HepG2 (cell line): ENCODE results near the gene PIP5K1C. TPM values are rescaled to one million over a fixed set of nuclear protein-coding genes. Genes with fewer than 3 reads are reported as not detected.
A peak's percentile ranks its signal among the peaks of the same experiment; 100 is the strongest.

Experiments used
- ATRX ChIP-seq: sonication (generic); formaldehyde crosslinking; IDR thresholded peaks from 2 replicates; pipeline ENCODE4 v1.4.0; 2020; ENCODE audit warnings: missing genetic modification reagents, borderline replicate concordance
- CHD2 ChIP-seq: IDR thresholded peaks from 2 replicates; pipeline ENCODE4 v1.6.1; 2011; ENCODE audit warnings: low read depth, low read length, improper control_type of control experiment
- DMAP1 ChIP-seq: IDR thresholded peaks from 2 replicates; pipeline ENCODE4 v1.6.1; 2016
- ETV6 ChIP-seq: sonication (generic); formaldehyde crosslinking; conservative IDR thresholded peaks from 2 replicates; pipeline ENCODE4 v1.4.0; 2020; ENCODE audit warnings: missing genetic modification reagents
- FOXJ3 ChIP-seq: sonication (generic); formaldehyde crosslinking; IDR thresholded peaks from 2 replicates; pipeline ENCODE4 v1.4.0; 2020; ENCODE audit warnings: missing genetic modification reagents, mild to moderate bottlenecking, borderline replicate concordance
- ISL2 ChIP-seq: sonication (generic); formaldehyde crosslinking; IDR thresholded peaks from 2 replicates; pipeline ENCODE4 v1.5.0; 2020; ENCODE audit warnings: missing genetic modification reagents
- KDM5B ChIP-seq: sonication (generic); formaldehyde crosslinking; IDR thresholded peaks from 2 replicates; pipeline ENCODE4 v1.4.0; 2020; ENCODE audit warnings: missing genetic modification reagents, mild to moderate bottlenecking, borderline replicate concordance
- NR2F6 ChIP-seq, 2 experiments: IDR thresholded peaks; 2 replicates each; pipeline ENCODE4 v1.6.1; 2016; ENCODE audit warnings: antibody characterized with exemption in 1 of 2, mild to moderate bottlenecking in 1 of 2
- PHF20 ChIP-seq: sonication (generic); formaldehyde crosslinking; IDR thresholded peaks from 2 replicates; pipeline ENCODE4 v1.5.0; 2020; ENCODE audit warnings: mild to moderate bottlenecking, missing genetic modification reagents
- POLR2AphosphoS5 ChIP-seq: IDR thresholded peaks from 2 replicates; pipeline ENCODE4 v1.6.1; 2012; ENCODE audit warnings: low read depth, low read length
- PPARG ChIP-seq: conservative IDR thresholded peaks from 2 replicates; pipeline ENCODE4 v1.6.1; 2016; ENCODE audit warnings: missing biosample characterization, missing genetic modification reagents
- ZC3H13 ChIP-seq: sonication (generic); formaldehyde crosslinking; IDR thresholded peaks from 2 replicates; pipeline ENCODE4 v1.8.1; 2023; ENCODE audit warnings: mild to moderate bottlenecking, missing genetic modification reagents, moderate library complexity
- ZNF101 ChIP-seq: sonication (generic); formaldehyde crosslinking; IDR thresholded peaks from 2 replicates; pipeline ENCODE4 v1.4.0; 2020; ENCODE audit warnings: mild to moderate bottlenecking, low read depth, missing genetic modification reagents, borderline replicate concordance
- ZNF17 ChIP-seq: sonication (generic); formaldehyde crosslinking; IDR thresholded peaks from 2 replicates; pipeline ENCODE4 v1.5.0; 2020; ENCODE audit warnings: mild to moderate bottlenecking, missing genetic modification reagents
- ZNF225 ChIP-seq: sonication (generic); formaldehyde crosslinking; IDR thresholded peaks from 2 replicates; pipeline ENCODE4 v1.4.0; 2020; ENCODE audit warnings: mild to moderate bottlenecking, missing genetic modification reagents
- ZNF431 ChIP-seq: sonication (generic); formaldehyde crosslinking; IDR thresholded peaks from 2 replicates; pipeline ENCODE4 v1.9.0; 2022; ENCODE audit warnings: missing genetic modification reagents, low read depth, mild to moderate bottlenecking, borderline replicate concordance
- ZNF441 ChIP-seq: sonication (generic); formaldehyde crosslinking; IDR thresholded peaks from 2 replicates; pipeline ENCODE4 v1.7.0; 2021; ENCODE audit warnings: missing genetic modification reagents, borderline replicate concordance
- ZNF446 ChIP-seq: sonication (generic); formaldehyde crosslinking; IDR thresholded peaks from 2 replicates; pipeline ENCODE4 v1.5.0; 2020; ENCODE audit warnings: mild to moderate bottlenecking, missing genetic modification reagents
- ZNF839 ChIP-seq: sonication (generic); formaldehyde crosslinking; IDR thresholded peaks from 2 replicates; pipeline ENCODE4 v1.4.0; 2020; ENCODE audit warnings: missing genetic modification reagents, mild to moderate bottlenecking, borderline replicate concordance
- polyA plus RNA-seq, 8 experiments: library from polyadenylated mRNA; depleted of rRNA in 3 of 8; stranded (reverse) in 7 of 8; unstranded in 1 of 8; fragments of >200 nt; fragmentation: Illumina TruSeq in 4 of 8; extraction: Trizol in 4 of 8; gene quantifications; 2 replicates each; pipeline versions ENCODE4 v1.2.1 to v1.2.3, GENCODE V29; 2011 to 2016; ENCODE audit warnings: low read depth in 4 of 8, missing spikeins in 1 of 8, mixed read lengths in 1 of 8; ENCODE audit not compliant: insufficient read depth in 1 of 8
- total RNA-seq, 5 experiments: library from RNA; depleted of rRNA; stranded (reverse); fragments of >200 nt; fragmentation: Illumina TruSeq; extraction: Trizol; gene quantifications; 2 replicates each; pipeline ENCODE4 v1.2.3, GENCODE V29; 2016; ENCODE audit warnings: low read depth in 1 of 5
- TF ChIP-seq, protein P1 (sequence below): sonication (generic); formaldehyde crosslinking; IDR thresholded peaks from 2 replicates; pipeline ENCODE4 v1.8.1; 2023; ENCODE audit warnings: mild to moderate bottlenecking, inconsistent platforms, moderate library complexity, missing genetic modification reagents, borderline replicate concordance
- TF ChIP-seq, protein P2 (sequence below): IDR thresholded peaks from 2 replicates; pipeline ENCODE4 v1.6.1; 2016; ENCODE audit warnings: missing genetic modification reagents, missing compliant biosample characterization
- TF ChIP-seq, protein P3 (sequence below): sonication (generic); formaldehyde crosslinking; IDR thresholded peaks from 2 replicates; pipeline ENCODE4 v1.4.0; 2020; ENCODE audit warnings: mild to moderate bottlenecking, low read depth, missing genetic modification reagents
- TF ChIP-seq, protein P4 (sequence below): sonication (generic); formaldehyde crosslinking; IDR thresholded peaks from 2 replicates; pipeline ENCODE4 v1.4.0; 2020; ENCODE audit warnings: missing genetic modification reagents
- TF ChIP-seq, protein P5 (sequence below): IDR thresholded peaks from 2 replicates; pipeline ENCODE4 v1.6.1; 2012; ENCODE audit warnings: inconsistent platforms
- TF ChIP-seq, protein P6 (sequence below): IDR thresholded peaks from 2 replicates; pipeline ENCODE4 v1.6.1; 2018; ENCODE audit warnings: missing genetic modification reagents

PIP5K1C gene
- total and polyA plus RNA-seq, 2 of the 13 experiments (the other 11 are each of a cell fraction or from before 2014, with no cell fraction given) = 3.6 to 4.3 TPM

DNA sequence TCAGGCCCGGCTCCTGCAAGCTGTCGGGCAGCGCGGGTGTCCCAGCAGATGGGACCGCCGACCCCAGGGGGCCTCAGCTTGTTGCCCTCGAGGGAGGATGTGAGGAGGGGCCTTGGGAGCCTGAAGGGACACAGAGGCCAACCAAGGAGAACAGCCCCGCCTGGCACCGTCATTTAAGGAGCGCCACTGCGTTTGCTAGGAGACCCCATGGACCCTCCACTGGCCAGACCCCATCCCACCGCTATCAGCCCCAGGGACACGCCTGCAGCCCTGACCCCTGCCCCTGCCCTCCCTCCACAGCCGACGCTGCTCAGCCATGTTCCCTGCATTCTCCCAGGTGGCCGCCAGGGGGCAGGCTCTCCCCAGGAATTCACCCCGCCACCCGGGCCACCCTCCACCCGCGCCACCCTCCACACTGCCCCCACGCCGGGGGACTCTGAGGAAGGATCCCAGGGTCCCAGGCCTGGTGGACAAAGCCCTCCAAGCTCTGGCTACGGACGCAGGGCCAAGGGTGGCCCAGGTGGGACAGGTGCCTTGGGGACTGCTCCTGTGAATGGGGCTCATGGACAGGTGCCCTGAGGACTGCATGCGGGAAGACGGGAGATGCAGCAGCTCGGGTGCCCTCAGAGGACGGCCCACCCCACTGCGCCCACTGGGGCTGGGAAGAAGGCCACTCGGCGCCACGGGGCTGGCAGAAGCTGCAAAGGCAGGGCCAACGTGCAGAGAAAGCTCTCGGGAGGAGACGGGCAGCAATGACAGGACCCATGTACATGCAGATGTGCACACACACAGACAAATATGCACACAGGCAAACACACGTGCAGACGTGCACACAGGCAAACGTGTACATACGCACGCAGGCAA is 34.4 kb downstream of the PIP5K1C start (continued):
- TF ChIP-seq ZNF441 (no peak), ATRX (CRISPR knock-in tag) (no peak), ZNF446 (CRISPR knock-in tag) (no peak), ZNF225 (CRISPR knock-in tag) (no peak), FOXJ3 (CRISPR knock-in tag) (no peak), CHD2 (no peak), ZNF839 (0 out of 2 replicates have a peak, but pooled peaks have one; percentile 16), ZC3H13 (CRISPR knock-in tag) (peak; percentile 39; the same call in 1 of the 2 replicates), DMAP1 (CRISPR knock-in tag) (no peak), NR2F6 (IDR thresholded peaks at IDR 0.05) (peak; percentile 41; the same call in 1 of the 2 replicates), NR2F6 (CRISPR knock-in tag; IDR thresholded peaks at IDR 0.05) (peak; percentile 69), KDM5B (no peak), ISL2 (CRISPR knock-in tag) (no peak), ZNF17 (CRISPR knock-in tag) (no peak), ZNF101 (CRISPR knock-in tag) (no peak), ZNF431 (CRISPR knock-in tag) (no peak), ETV6 (no peak), PHF20 (CRISPR knock-in tag) (no peak), PPARG (no peak), POLR2AphosphoS5 (no peak)
- TF ChIP-seq, protein P1, sequence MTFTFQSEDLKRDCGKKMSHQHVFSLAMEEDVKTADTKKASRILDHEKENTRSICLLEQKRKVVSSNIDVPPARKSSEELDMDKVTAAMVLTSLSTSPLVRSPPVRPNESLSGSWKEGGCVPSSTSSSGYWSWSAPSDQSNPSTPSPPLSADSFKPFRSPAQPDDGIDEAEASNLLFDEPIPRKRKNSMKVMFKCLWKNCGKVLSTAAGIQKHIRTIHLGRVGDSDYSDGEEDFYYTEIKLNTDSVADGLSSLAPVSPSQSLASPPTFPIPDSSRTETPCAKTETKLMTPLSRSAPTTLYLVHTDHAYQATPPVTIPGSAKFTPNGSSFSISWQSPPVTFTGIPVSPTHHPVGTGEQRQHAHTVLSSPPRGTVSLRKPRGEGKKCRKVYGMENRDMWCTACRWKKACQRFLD (CRISPR knock-in tag) = no peak
- TF ChIP-seq, protein P2, sequence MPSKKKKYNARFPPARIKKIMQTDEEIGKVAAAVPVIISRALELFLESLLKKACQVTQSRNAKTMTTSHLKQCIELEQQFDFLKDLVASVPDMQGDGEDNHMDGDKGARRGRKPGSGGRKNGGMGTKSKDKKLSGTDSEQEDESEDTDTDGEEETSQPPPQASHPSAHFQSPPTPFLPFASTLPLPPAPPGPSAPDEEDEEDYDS (CRISPR knock-in tag) = no peak
- TF ChIP-seq, protein P3, sequence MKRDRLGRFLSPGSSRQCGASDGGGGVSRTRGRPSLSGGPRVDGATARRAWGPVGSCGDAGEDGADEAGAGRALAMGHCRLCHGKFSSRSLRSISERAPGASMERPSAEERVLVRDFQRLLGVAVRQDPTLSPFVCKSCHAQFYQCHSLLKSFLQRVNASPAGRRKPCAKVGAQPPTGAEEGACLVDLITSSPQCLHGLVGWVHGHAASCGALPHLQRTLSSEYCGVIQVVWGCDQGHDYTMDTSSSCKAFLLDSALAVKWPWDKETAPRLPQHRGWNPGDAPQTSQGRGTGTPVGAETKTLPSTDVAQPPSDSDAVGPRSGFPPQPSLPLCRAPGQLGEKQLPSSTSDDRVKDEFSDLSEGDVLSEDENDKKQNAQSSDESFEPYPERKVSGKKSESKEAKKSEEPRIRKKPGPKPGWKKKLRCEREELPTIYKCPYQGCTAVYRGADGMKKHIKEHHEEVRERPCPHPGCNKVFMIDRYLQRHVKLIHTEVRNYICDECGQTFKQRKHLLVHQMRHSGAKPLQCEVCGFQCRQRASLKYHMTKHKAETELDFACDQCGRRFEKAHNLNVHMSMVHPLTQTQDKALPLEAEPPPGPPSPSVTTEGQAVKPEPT = 0 out of 2 replicates have a peak, but pooled peaks have one; percentile 5
- TF ChIP-seq, protein P4, sequence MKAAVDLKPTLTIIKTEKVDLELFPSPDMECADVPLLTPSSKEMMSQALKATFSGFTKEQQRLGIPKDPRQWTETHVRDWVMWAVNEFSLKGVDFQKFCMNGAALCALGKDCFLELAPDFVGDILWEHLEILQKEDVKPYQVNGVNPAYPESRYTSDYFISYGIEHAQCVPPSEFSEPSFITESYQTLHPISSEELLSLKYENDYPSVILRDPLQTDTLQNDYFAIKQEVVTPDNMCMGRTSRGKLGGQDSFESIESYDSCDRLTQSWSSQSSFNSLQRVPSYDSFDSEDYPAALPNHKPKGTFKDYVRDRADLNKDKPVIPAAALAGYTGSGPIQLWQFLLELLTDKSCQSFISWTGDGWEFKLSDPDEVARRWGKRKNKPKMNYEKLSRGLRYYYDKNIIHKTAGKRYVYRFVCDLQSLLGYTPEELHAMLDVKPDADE (CRISPR knock-in tag) = no peak
- TF ChIP-seq, protein P5, sequence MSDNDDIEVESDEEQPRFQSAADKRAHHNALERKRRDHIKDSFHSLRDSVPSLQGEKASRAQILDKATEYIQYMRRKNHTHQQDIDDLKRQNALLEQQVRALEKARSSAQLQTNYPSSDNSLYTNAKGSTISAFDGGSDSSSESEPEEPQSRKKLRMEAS = peak; percentile 51; the same call in 1 of the 2 replicates
- TF ChIP-seq, protein P6, sequence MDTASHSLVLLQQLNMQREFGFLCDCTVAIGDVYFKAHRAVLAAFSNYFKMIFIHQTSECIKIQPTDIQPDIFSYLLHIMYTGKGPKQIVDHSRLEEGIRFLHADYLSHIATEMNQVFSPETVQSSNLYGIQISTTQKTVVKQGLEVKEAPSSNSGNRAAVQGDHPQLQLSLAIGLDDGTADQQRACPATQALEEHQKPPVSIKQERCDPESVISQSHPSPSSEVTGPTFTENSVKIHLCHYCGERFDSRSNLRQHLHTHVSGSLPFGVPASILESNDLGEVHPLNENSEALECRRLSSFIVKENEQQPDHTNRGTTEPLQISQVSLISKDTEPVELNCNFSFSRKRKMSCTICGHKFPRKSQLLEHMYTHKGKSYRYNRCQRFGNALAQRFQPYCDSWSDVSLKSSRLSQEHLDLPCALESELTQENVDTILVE = no peak
